Stomach (tissue), 9 donors: ENCODE results near the gene CEMP1. TPM values are rescaled to one million over a fixed set of nuclear protein-coding genes. Genes with fewer than 3 reads are reported as not detected.
A peak's percentile ranks its signal among the peaks of the same experiment; 100 is the strongest.

ENCODE experiments used
- DNase-seq, 2 donors: peaks; one replicate each; pipeline versions ENCODE4 v3.0.0 to v3.0.0-alpha.2; 2013 to 2019
- H3K27ac ChIP-seq, 5 donors: fragments of 200-600 bp in 4 of 5; sonication (generic) in 4 of 5; one replicate each; pipeline ENCODE4 v1.5.1; 2013 to 2019; ENCODE audit warnings: mild to moderate bottlenecking in 1 of 5, moderate library complexity in 1 of 5
- H3K27me3 ChIP-seq, 3 donors: fragments of 200-600 bp; sonication (generic); one replicate each; pipeline ENCODE4 v1.5.1; 2017 to 2019; ENCODE audit warnings: mixed run types in 1 of 3
- H3K36me3 ChIP-seq, 4 donors: fragments of 200-600 bp; sonication (generic); 1 replicate in 3 of 4; 2 replicates in 1 of 4; pipeline ENCODE4 v1.5.1; 2016 to 2019
- H3K4me1 ChIP-seq, 4 donors: fragments of 200-600 bp; sonication (generic); one replicate each; pipeline ENCODE4 v1.5.1; 2016 to 2019
- H3K4me3 ChIP-seq, 4 donors: fragments of 200-600 bp; sonication (generic) in 3 of 4; one replicate each; pipeline ENCODE4 v1.5.1; 2016 to 2019; ENCODE audit warnings: mild to moderate bottlenecking in 1 of 4
- H3K9me3 ChIP-seq, 4 donors: fragments of 200-600 bp; sonication (generic); one replicate each; pipeline ENCODE4 v1.5.1; 2016 to 2019
- EP300 ChIP-seq: sonication (generic); formaldehyde crosslinking; IDR thresholded peaks from one replicate; pipeline ENCODE4 v1.6.1; 2017; ENCODE audit warnings: antibody characterized with exemption
- POLR2A ChIP-seq, 4 donors: fragments of 450-650 bp; IDR thresholded peaks; one replicate each; pipeline ENCODE4 v1.6.1; 2016; ENCODE audit warnings: antibody characterized with exemption in 4 of 4, control low read depth in 2 of 4, mild to moderate bottlenecking in 1 of 4, moderate library complexity in 1 of 4
- POLR2AphosphoS5 ChIP-seq, 3 donors: sonication (generic); formaldehyde crosslinking; IDR thresholded peaks; one replicate each; pipeline ENCODE4 v1.6.1; 2016; ENCODE audit warnings: antibody characterized with exemption in 3 of 3
- WGBS, 5 donors: extraction: QIAGEN DNeasy Blood & Tissue Kit in 3 of 5; methylation state at CpG; one replicate each; pipeline versions ENCODE4 v1.1.5 to v1.1.7; 2013 to 2018; 5-methylcytosine and 5-hydroxymethylcytosine counted together
- intact Hi-C: fragments of 100-400 bp; cut with DNase I; formaldehyde crosslinking; loops from one replicate; pipeline ENCODE4 v1.15.1; 2023; ENCODE audit warnings: low total_unique reads
- polyA plus RNA-seq, 3 donors: library from polyadenylated mRNA; stranded (reverse); fragments of 200-250 nt; gene quantifications; one replicate each; pipeline ENCODE4 v1.2.3, GENCODE V29; 2013
- total RNA-seq, 5 donors: library from RNA; depleted of rRNA; stranded (reverse); fragments of >200 nt; gene quantifications; one replicate each; pipeline versions ENCODE4 v1.1.0 to v1.2.3, GENCODE V29; 2014 to 2016
- TF ChIP-seq, protein P1 (sequence below), 7 experiments: fragments of 450-650 bp in 4 of 7; fragments of 200-600 bp in 3 of 7; sonication (generic) in 3 of 7; IDR thresholded peaks; one replicate each; pipeline ENCODE4 v1.5.1; 2016 to 2019; ENCODE audit warnings: antibody characterized with exemption in 7 of 7, control low read depth in 2 of 7, mild to moderate bottlenecking in 1 of 7
- donor health status: healthy with polysubstance abuse.
- donor health status: Bipolar disorder and iron deficiency.
- donor health status: healthy.

CEMP1 gene
- total and polyA plus RNA-seq, 8 donors, result 0.43 to 0.61 (median 0.58) TPM; not detected in 5

DNA sequence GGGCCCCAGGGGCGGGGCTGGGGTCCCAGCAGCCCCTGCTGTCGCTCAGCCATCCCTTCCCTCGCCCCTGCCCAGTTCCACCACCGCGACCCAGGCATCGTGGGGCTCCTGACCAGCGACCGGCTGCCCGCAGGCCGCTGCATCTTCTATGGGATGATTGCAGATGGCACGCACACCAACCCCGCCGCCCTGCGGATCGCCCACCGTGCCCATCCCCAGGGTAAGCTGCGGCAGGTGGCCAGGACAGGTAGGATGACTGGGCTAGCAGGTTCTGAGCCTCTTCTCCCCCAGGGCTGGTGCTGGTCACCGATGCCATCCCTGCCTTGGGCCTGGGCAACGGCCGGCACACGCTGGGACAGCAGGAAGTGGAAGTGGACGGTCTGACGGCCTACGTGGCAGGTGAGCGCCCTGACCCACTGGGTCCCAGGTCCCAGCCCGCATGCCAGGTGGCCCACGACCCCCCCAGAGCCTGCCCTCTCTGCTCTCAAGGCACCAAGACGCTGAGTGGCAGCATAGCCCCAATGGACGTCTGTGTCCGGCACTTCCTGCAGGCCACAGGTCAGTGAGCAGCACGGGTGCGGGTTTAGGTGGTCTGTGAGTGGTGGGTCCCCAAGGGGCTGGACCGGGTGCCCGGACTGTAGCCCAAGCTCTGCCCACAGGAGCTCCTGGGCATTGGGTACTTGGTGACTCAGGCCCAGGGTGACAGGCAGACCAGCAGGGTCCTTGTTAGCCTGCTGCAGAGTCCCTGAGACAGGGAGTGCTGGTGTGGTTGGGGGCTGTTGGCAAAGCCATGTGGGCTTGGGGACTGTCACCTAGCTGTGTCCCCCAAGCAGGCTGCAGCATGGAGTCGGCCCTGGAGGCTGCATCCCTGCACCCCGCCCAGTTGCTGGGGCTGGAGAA is 2.8 kb downstream of the CEMP1 start:
- WGBS, 5 donors, result 91 to 95% (median 95%) methylated on average over 26 to 36 of the region's 36 CpGs
- TF ChIP-seq EP300, result no peak
- TF ChIP-seq POLR2AphosphoS5 (IDR thresholded peaks at IDR 0.05), result no peak
- TF ChIP-seq, protein P1, sequence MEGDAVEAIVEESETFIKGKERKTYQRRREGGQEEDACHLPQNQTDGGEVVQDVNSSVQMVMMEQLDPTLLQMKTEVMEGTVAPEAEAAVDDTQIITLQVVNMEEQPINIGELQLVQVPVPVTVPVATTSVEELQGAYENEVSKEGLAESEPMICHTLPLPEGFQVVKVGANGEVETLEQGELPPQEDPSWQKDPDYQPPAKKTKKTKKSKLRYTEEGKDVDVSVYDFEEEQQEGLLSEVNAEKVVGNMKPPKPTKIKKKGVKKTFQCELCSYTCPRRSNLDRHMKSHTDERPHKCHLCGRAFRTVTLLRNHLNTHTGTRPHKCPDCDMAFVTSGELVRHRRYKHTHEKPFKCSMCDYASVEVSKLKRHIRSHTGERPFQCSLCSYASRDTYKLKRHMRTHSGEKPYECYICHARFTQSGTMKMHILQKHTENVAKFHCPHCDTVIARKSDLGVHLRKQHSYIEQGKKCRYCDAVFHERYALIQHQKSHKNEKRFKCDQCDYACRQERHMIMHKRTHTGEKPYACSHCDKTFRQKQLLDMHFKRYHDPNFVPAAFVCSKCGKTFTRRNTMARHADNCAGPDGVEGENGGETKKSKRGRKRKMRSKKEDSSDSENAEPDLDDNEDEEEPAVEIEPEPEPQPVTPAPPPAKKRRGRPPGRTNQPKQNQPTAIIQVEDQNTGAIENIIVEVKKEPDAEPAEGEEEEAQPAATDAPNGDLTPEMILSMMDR (IDR thresholded peaks at IDR 0.05), result no peak
- no peak for TF ChIP-seq POLR2A (IDR thresholded peaks at IDR 0.05)
- intact Hi-C loops, result no loop called here
- Histone ChIP-seq H3K4me3 (no peak overlapping the region), H3K27me3 (no peaks in the 10 kb centered on the region), H3K4me1 (peaks cover 14 to 52% (median 23%) of the 10 kb centered on the region in 4 donors), H3K36me3 (peaks cover 27 to 74% (median 64%) of the 10 kb centered on the region in 4 donors), H3K27ac (no peak overlapping the region), H3K9me3 (no peaks in the 10 kb centered on the region)
- no peak for DNase-seq

DNA sequence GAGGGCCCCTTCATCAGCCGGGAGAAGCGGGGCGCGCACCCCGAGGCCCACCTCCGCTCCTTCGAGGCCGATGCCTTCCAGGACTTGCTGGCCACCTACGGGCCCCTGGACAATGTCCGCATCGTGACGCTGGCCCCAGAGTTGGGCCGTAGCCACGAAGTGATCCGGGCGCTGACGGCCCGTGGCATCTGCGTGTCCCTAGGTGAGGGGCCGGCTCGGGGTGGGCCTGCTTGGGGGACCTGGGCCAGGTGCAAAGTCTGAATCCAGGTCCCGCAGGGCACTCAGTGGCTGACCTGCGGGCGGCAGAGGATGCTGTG is 3.5 kb downstream of the CEMP1 start:
- no peak for TF ChIP-seq EP300
- Histone ChIP-seq H3K27ac (no peak overlapping the region), H3K9me3 (no peaks in the 10 kb centered on the region), H3K4me3 (no peak overlapping the region), H3K36me3 (peaks cover 33 to 79% (median 70%) of the 10 kb centered on the region in 4 donors), H3K27me3 (no peaks in the 10 kb centered on the region), H3K4me1 (peaks cover 11 to 49% (median 22%) of the 10 kb centered on the region in 4 donors)
- WGBS, 5 donors, result 91 to 97% (median 95%) methylated on average over 13 to 24 of the region's 24 CpGs
- DNase-seq, result no peak
- intact Hi-C loops, result no loop called here

DNA sequence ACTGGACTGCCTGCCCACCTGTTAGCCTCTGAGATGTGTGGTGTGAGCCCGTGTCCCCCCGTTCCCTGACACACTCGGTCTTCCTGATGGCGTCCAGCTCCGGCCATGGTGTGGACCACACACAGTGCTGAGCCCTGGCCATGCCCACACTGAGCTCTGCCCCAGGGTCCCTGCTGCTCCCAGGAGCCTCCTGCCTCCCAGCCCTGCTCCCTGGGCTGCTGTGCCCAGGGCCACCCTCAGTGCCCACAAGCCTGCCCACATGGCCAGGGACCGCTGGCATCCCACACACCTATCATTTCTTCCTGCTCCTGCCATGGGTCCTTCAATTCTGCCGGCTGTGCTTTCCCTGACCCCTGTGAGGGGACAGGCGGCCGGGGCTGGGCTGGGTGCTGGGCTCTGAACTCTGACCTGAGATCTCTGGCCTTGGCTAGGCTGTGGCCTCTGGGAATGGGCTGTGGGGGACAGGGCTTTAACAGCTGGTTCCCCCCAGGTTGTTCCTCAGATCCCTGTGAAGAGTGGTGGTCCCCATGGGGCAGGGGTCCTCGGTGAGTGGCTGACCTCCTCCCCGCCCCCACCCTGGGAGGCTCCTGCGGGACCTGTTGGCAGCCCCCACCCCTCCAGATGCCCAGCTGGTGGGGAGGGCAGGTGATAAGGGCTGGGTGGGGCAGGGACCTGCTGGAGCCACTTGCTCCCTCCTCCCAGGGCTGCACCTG is 4.0 kb downstream of the CEMP1 start:
- 83 to 88% (median 84%) methylated on average over 8 to 12 of the region's 12 CpGs for WGBS, 5 donors
- Histone ChIP-seq H3K36me3 (peaks cover 33 to 81% (median 75%) of the 10 kb centered on the region in 4 donors), H3K4me1 (peaks cover 8 to 48% (median 19%) of the 10 kb centered on the region in 4 donors), H3K27me3 (no peaks in the 10 kb centered on the region), H3K27ac (no peak overlapping the region), H3K9me3 (no peaks in the 10 kb centered on the region), H3K4me3 (no peak overlapping the region)
- TF ChIP-seq EP300 (no peak), POLR2A (IDR thresholded peaks at IDR 0.05) (no peak), POLR2AphosphoS5 (IDR thresholded peaks at IDR 0.05) (no peak)
- TF ChIP-seq, protein P1 (IDR thresholded peaks at IDR 0.05), result no peak
- DNase-seq, result no peak
- intact Hi-C loops, result no loop called here

DNA sequence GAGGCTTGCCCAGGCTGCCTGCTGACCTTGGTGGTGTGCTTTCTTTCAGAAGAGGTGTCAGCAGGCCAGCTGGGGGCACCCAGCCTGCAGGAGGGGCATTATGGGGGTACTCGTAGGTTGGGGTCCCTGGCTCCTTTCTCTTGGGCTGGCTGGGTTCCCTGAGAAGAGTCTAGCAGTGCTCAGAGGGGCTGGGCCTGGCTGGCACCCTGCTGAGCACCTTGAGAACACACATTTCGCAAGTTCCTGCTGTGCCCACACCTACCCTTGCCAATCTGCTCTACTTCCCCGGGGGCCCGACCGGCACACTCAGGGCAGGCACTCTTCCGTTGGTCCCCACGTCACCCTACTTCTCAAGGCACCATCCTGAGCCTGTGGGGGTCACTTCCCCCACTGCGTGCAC is 5.1 kb downstream of the CEMP1 start:
- Histone ChIP-seq H3K9me3 (no peaks in the 10 kb centered on the region), H3K4me3 (no peak overlapping the region), H3K27me3 (no peaks in the 10 kb centered on the region), H3K36me3 (peaks cover 33 to 86% (median 79%) of the 10 kb centered on the region in 4 donors), H3K4me1 (peaks cover 6 to 54% (median 16%) of the 10 kb centered on the region in 4 donors), H3K27ac (peak overlapping the region in 1 of 5 donors; percentile 27)
- 81 to 95% (median 88%) methylated on average over 8 of the region's 8 CpGs for whole genome bisulfite sequencing, 5 donors
- intact Hi-C loops, result no loop called here
- no peak for DNase-seq
- TF ChIP-seq, protein P1 (IDR thresholded peaks at IDR 0.05), result no peak
- no peak for TF ChIP-seq POLR2A (IDR thresholded peaks at IDR 0.05)
- no peak for TF ChIP-seq POLR2AphosphoS5 (IDR thresholded peaks at IDR 0.05)
- TF ChIP-seq EP300, result no peak
